ENCODE measurements around the gene KRTAP5-10.

The KRTAP5-10 gene

DNA sequence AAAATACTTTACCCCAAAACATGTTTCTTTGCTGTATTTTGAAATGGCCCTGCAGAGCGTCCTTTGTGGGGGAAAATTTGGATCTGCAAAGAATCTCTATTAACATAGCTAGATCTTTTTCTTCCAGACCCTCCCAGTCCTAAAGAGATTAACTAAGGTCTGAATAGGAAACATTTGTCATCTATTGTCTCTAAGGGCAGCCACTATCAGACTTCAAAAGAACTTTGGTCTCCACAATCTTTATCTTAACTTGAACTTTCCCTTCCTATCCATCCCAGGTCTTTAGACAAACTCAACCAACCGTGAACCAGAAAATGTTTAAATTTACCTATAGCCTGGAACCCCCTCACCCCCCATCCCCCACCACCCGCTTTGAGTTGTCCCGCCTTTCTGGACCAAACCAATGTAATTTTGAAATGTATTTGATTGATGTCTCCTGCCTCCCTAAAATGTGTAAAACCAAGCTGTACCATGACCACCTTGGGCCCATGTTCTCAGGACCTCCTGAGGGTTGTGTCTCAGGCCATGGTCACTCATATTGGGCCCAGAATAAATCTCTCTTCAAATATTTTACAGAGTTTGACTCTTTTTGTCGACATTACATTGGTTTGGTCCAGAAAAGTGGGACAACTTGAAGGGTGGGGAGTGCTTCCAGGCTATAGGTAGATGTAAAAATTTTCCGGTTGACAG, 20.7 kb upstream of the KRTAP5-10 start (continued):
- no peak for TF ChIP-seq KLF10 (tag by site-specific recombination; IDR thresholded peaks at IDR 0.05)
- TF ChIP-seq ZNF341 (tag by site-specific recombination; IDR thresholded peaks at IDR 0.05; ENCODE audit: low read depth), result no peak
- no peak for TF ChIP-seq HOXD13 (CRISPR knock-in tag; IDR thresholded peaks at IDR 0.05; ENCODE audit: borderline replicate concordance)
- no peak for TF ChIP-seq ZBTB20 (tag by site-specific recombination; IDR thresholded peaks at IDR 0.05)

GRCh38 chr11:71545405-71545966, 19.9 kb upstream of the KRTAP5-10 start:
- no peaks in the 10 kb centered on the region for H3K4me1 ChIP-seq (ENCODE audit: control insufficient read depth, insufficient read depth, low read length)
- no peak overlapping the region for H3K27ac ChIP-seq (ENCODE audit: extremely low read depth, low read depth, low read length)
- POLR2A ChIA-PET, result no interaction called here
- no peaks in the 10 kb centered on the region for H3K9me3 ChIP-seq (ENCODE audit: control insufficient read depth, insufficient read depth, low read depth, low read length)
- no peaks in the 10 kb centered on the region for H3K36me3 ChIP-seq (ENCODE audit: control insufficient read depth in 2 of 2, insufficient read depth in 1 of 2, low read length in 2 of 2)
- CTCF ChIA-PET, result no interaction called here
- no peak for TF ChIP-seq MEIS1 (CRISPR knock-in tag; IDR thresholded peaks at IDR 0.05; ENCODE audit: borderline replicate concordance)
- TF ChIP-seq ZNF785 (tag by site-specific recombination; IDR thresholded peaks at IDR 0.05), result no peak
- TF ChIP-seq MZF1 (tag by site-specific recombination; IDR thresholded peaks at IDR 0.05; ENCODE audit: borderline replicate concordance), result no peak
- H3K4me3 ChIP-seq (ENCODE audit: low read depth, low read length), result no peak overlapping the region

DNA sequence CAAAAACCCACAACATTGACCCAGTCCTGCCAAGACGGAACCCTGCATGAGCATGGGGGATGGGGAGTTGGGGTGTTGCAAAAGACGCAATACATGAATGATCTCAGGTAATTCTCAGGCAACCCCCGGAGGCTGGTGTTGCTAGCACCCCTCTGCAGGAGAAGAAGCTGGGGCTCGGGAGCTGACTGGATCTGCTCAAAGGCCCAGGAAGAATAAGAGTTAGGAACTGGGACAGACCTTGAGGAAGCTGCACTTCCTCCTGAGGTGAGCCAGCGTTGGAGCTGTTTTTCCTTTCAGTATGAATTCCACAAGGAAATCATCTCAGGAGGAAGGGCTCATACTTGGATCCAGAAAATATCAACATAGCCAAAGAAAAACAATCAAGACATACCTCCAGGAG, 17.2 kb upstream of the KRTAP5-10 start, which contains the start of gene KRTAP5-9:
TSS of gene KRTAP5-9 (plus strand) at position 301 of the 400 bp plus-strand sequence. CDS start 238 bp downstream, outside the sequence.
- ChIA-PET CTCF (no interaction called here), POLR2A (no interaction called here)
- H3K4me1 ChIP-seq (ENCODE audit: control insufficient read depth, insufficient read depth, low read length), result no peaks in the 10 kb centered on the region
- H3K27ac ChIP-seq (ENCODE audit: extremely low read depth, low read depth, low read length), result no peak within 1 kb of the TSS
- H3K4me3 ChIP-seq (ENCODE audit: low read depth, low read length), result no peak within 1 kb of the TSS
- TF ChIP-seq, protein P1, sequence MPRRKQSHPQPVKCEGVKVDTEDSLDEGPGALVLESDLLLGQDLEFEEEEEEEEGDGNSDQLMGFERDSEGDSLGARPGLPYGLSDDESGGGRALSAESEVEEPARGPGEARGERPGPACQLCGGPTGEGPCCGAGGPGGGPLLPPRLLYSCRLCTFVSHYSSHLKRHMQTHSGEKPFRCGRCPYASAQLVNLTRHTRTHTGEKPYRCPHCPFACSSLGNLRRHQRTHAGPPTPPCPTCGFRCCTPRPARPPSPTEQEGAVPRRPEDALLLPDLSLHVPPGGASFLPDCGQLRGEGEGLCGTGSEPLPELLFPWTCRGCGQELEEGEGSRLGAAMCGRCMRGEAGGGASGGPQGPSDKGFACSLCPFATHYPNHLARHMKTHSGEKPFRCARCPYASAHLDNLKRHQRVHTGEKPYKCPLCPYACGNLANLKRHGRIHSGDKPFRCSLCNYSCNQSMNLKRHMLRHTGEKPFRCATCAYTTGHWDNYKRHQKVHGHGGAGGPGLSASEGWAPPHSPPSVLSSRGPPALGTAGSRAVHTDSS (tag by site-specific recombination; IDR thresholded peaks at IDR 0.05), result no peak
- no peak for TF ChIP-seq BCL11B (tag by site-specific recombination; IDR thresholded peaks at IDR 0.05; ENCODE audit: low read depth)
- no peak for TF ChIP-seq ZBTB20 (tag by site-specific recombination; IDR thresholded peaks at IDR 0.05)
- TF ChIP-seq ZNF571 (tag by site-specific recombination; IDR thresholded peaks at IDR 0.05), result no peak
- H3K9me3 ChIP-seq (ENCODE audit: control insufficient read depth, insufficient read depth, low read depth, low read length), result no peaks in the 10 kb centered on the region
- no peaks in the 10 kb centered on the region for H3K36me3 ChIP-seq (ENCODE audit: control insufficient read depth in 2 of 2, insufficient read depth in 1 of 2, low read length in 2 of 2)

- Histone ChIP-seq H3K4me3 (ENCODE audit: low read depth, low read length) (no peak overlapping the region), H3K9me3 (ENCODE audit: control insufficient read depth, insufficient read depth, low read depth, low read length) (no peaks in the 10 kb centered on the region), H3K27ac (ENCODE audit: extremely low read depth, low read depth, low read length) (no peak overlapping the region), H3K4me1 (ENCODE audit: control insufficient read depth, insufficient read depth, low read length) (no peaks in the 10 kb centered on the region), H3K36me3 (ENCODE audit: control insufficient read depth in 2 of 2, insufficient read depth in 1 of 2, low read length in 2 of 2) (no peaks in the 10 kb centered on the region)
- ChIA-PET POLR2A (no interaction called here), CTCF (interaction anchor here (1.1 kb wide), 1 partner anchor 19 kb away, joined by 3 read pairs; no protein-coding TSS in a partner anchor)
- TF ChIP-seq ZNF398 (tag by site-specific recombination; IDR thresholded peaks at IDR 0.05) (no peak), ZNF510 (tag by site-specific recombination; IDR thresholded peaks at IDR 0.05; ENCODE audit: insufficient replicate concordance) (no peak), ZNF621 (tag by site-specific recombination; IDR thresholded peaks at IDR 0.05) (no peak), RBAK (tag by site-specific recombination; IDR thresholded peaks at IDR 0.05) (no peak), ZNF629 (tag by site-specific recombination; IDR thresholded peaks at IDR 0.05) (no peak), ZNF19 (tag by site-specific recombination; IDR thresholded peaks at IDR 0.05; ENCODE audit: low read depth) (no peak), ZNF768 (tag by site-specific recombination; IDR thresholded peaks at IDR 0.05) (no peak), KLF16 (tag by site-specific recombination; IDR thresholded peaks at IDR 0.05) (no peak), ZNF16 (tag by site-specific recombination; IDR thresholded peaks at IDR 0.05; ENCODE audit: low read depth) (no peak), ZNF174 (tag by site-specific recombination; IDR thresholded peaks at IDR 0.05) (no peak), ZFP3 (tag by site-specific recombination; IDR thresholded peaks at IDR 0.05; ENCODE audit: low read depth) (no peak)
- TF ChIP-seq, protein P2, sequence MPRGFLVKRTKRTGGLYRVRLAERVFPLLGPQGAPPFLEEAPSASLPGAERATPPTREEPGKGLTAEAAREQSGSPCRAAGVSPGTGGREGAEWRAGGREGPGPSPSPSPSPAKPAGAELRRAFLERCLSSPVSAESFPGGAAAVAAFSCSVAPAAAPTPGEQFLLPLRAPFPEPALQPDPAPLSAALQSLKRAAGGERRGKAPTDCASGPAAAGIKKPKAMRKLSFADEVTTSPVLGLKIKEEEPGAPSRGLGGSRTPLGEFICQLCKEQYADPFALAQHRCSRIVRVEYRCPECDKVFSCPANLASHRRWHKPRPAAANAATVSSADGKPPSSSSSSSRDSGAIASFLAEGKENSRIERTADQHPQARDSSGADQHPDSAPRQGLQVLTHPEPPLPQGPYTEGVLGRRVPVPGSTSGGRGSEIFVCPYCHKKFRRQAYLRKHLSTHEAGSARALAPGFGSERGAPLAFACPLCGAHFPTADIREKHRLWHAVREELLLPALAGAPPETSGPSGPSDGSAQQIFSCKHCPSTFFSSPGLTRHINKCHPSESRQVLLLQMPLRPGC (tag by site-specific recombination; IDR thresholded peaks at IDR 0.05), result no peak
Measured at GRCh38 chr11:71548716-71549151, 16.6 kb upstream of the KRTAP5-10 start.
